C4-2B (cell line): ENCODE results near the gene SLC6A9.

Experiments used
- ZFX ChIP-seq: fragments of 450-650 bp; IDR thresholded peaks from 2 replicates; pipeline ENCODE4 v1.6.1; 2017
- TF ChIP-seq, protein P1 (sequence below): fragments of 450-650 bp; conservative IDR thresholded peaks from 2 replicates; pipeline ENCODE4 v1.5.1; 2017; ENCODE audit warnings: mild to moderate bottlenecking

DNA sequence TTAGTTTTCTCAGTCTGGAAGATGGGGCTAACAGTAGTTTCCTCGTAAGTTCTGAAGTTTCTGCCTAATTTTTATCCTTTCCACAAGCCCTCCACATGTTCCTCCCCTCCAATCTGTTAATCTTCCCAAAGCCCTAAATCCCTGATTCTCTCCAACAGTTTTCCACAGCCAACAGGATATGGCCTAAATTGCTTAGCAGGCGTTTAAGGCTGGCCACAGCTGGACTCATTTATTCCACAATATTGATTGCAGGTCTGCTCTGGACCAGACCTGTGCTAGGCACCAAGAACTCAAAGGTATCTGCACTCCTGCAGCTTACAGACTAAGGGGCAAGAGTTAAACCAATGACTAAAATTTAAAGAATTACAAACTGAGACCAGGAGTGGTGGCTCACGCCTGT is 3.9 kb downstream of the SLC6A9 start:
- TF ChIP-seq, protein P1, sequence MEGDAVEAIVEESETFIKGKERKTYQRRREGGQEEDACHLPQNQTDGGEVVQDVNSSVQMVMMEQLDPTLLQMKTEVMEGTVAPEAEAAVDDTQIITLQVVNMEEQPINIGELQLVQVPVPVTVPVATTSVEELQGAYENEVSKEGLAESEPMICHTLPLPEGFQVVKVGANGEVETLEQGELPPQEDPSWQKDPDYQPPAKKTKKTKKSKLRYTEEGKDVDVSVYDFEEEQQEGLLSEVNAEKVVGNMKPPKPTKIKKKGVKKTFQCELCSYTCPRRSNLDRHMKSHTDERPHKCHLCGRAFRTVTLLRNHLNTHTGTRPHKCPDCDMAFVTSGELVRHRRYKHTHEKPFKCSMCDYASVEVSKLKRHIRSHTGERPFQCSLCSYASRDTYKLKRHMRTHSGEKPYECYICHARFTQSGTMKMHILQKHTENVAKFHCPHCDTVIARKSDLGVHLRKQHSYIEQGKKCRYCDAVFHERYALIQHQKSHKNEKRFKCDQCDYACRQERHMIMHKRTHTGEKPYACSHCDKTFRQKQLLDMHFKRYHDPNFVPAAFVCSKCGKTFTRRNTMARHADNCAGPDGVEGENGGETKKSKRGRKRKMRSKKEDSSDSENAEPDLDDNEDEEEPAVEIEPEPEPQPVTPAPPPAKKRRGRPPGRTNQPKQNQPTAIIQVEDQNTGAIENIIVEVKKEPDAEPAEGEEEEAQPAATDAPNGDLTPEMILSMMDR = no peak
- no peak for TF ChIP-seq ZFX
